Fibroblast of skin of back (primary cell): ENCODE data around the gene MORN3.
"Not testable (repeated sequence)": the region's sequence is repeated elsewhere in the genome, so short reads cannot be mapped to it uniquely, and the experiment has no call there.

Experiments used
- DNase-seq: peaks from one replicate; pipeline ENCODE4 v3.0.0-alpha.2; 2013

Gene MORN3

DNA sequence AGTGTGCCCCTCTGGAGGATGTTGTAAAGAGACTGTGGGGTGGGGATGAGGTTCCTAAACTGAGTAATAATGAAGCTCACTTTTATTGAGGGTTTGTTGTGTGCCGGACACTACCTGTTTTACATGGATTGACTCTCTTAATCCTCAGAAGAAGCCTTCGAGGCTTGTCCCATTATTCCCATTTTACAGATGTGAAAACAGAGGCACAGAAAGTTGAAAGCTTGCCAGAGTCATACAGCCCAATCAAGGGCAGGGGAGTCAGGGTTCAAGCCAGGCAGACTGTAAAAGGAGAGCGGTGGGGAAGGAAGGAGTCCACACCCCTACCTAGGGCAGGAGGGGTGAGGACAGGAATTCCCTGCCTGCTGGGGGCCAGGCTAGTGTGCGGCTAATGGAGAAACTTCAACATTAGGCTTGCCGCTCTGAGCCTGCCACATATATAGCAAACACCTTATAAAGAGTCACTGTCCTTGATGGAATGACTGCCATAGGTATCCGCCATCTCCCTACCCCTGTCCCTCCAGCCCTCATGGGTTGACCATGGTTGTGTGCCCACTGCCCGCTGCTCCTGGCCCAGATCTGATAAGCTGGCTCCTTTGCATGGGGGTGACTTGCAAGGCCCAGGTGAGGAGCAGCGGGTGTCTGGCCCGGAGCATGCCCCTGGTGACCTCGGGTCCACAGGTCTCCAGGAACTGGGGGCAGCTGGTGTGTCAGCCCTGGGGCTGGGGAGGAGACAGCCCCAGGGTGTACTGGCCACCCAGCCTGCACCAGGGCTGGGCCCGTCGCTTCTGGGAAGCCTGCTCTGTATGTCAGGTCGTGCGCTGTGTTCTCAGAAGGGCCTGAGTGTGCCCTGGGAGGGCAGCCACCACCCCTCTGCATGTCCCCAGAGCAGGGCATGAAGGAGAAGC lies 30.9 kb downstream of the MORN3 start:
- no peak for DNase-seq

DNA sequence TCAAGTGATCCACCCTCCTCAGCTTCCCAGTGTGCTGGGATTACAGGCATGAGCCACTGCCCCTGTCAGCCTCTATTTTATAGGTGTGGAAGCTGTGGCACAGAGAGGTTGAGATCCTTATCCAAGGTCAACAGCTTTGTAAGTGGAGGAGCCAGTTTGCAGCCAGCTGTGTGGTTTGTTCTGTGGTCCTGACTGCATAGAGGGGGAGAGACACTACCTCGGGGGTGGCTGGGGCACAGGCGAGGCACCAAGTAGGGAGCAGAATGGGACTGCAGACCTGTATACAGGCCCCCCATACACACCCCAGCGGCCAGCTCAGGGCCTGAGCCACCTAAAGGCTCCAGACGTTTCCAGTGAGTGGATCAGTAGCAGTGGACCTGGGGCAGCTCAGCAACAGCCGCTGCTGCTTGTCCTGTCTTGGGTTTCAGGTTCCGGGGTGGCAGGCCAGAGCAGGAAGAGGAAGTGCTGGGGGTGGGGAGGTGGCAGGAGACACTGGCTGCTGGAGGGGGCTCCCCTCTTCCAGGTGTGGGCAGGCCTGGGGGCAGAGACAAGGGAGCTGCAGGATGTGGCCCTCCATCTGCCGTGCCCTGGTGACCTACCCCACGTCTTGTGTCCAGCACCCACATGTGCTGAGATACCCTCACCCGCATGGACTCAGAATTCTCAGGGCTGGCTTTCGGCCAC lies 32.1 kb downstream of the MORN3 start:
- no peak for DNase-seq

DNA sequence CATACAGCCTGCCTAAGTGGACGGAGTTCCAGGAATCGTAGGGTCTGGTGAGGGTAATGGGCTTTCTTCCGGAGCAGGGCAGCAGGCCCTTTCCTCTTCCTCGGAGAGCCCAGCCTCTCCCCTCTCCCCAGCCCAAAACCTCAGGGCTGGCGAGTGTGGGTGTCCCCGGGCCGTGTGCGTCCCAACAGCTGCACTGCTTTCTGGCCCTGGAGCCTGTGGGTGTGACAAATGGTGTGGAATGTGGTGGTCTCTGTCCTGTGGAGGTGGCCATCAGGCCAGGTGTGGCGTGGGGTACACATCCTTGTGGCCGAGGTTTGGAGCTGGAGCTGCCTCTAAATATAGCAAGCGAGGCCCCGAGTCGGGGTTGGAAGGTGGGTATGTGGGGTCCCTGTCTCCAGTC lies 34.6 kb downstream of the MORN3 start:
- DNase-seq, result no peak

DNA sequence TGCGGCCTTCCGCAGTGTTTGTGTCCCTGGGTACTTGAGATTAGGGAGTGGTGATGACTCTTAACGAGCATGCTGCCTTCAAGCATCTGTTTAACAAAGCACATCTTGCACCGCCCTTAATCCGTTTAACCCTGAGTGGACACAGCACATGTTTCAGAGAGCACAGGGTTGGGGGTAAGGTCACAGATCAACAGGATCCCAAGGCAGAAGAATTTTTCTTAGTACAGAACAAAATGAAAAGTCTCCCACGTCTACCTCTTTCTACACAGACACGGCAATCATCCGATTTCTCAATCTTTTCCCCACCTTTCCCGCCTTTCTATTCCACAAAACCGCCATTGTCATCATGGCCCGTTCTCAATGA lies 35.6 kb downstream of the MORN3 start:
- not testable (repeated sequence) for DNase-seq

DNA sequence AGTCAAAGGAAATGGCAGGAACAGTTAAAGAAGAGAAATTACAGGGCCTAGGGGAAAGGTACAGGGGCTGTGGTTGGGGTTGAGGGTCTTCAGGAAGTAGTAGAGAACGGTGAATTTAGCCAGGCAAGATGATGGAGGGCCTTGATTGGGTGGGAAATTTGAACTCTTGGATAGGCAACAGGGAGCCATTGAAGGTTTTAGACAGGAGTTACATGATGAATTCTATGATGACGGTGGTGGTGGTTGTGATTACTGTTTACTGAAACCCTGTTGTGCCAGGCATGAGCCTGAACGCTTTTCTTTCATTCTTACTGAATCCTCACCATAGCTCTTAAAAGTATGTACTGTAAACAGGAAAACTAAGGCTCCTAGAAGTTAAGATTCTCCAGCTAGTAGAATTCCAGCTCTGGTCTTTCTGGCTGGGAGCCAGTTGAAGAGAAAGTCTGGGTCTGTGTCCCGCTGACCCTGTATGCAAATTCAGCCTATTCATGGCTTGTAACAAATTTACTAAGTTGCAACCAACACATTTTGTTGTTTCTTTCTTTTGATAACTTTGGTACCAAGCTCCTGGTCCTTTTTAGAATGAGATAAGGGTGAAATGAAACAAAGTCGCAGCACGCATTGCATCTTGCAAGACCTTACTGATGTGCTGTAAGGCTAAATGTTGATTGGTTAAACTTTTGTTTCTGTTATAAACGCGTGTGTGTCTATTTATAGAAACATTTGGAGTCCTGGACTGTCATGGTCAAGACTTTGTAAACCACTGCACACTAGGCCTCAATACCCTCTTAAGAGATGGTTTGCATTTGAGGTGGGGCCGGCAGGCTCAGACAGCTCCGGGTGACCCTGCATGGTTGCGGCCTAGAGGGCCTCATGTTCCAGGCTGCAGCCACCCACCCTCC lies 37.1 kb downstream of the MORN3 start:
- DNase-seq, result no peak

DNA sequence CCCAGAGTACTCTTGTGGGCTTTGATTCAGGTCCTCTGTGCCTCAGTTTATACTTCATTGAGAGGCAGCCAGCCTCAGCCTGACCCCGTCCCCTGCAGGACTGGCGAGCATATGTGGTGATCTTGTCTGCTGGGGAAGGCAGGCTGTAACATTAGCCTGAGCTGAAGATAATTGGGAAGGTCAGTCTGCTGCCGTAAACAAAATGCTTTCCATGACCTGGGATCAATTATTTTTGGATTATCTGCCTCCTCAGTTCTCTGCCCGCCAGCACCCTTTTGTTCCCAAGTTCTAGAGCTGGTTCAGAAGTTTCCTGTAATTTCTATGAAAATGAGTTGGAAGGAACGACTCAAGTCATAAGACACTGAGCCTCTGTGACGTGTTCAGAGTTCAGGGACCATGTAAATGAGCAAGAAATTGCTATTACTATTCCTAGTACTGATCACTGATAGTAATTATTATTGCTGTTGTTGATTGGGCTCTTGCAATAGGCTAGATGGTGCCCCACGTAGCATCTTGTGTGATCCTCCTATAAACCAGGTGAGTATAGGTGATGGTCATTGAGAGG lies 38.6 kb downstream of the MORN3 start:
- DNase-seq, result no peak

DNA sequence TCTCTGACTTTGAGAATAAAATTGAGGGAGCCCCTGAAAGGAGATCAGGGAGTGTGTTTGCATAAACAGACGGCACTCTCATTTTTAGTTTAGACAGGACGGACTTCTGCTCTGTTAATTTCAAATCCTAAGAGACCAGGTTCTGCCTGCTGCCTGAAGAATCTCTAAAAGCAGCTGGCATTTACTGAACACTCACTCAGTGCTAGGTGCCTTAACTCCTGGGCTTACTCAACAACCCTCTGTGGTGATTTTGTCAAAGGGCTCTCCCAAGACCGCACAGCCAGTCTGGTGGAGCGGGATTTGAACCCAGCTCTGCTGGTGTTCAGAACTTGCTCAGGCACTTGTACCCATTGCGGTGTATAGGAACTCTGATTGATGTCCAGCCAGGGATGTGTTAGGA lies 40.9 kb downstream of the MORN3 start:
- DNase-seq, result no peak

DNA sequence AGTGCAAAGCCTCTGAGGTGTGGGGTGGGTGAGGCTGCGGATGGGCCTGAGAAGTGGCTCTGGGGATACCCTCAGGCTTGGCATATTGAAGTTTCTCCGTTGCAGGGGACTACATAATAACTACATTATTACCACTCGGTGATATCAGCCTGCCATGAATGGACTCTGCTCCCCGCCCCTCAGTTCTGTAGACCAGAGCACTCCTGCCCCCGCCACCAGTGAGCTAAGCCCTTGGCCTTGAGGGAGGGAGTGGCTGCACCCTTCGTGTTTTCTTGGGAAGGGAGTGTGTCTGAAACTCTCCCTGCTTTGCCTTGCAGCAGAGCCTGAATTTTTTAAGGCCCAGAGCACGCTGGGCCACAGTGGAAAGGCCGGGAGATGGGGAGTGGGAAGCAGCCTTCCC lies 41.4 kb downstream of the MORN3 start:
- peak; percentile 13 for DNase-seq

DNA sequence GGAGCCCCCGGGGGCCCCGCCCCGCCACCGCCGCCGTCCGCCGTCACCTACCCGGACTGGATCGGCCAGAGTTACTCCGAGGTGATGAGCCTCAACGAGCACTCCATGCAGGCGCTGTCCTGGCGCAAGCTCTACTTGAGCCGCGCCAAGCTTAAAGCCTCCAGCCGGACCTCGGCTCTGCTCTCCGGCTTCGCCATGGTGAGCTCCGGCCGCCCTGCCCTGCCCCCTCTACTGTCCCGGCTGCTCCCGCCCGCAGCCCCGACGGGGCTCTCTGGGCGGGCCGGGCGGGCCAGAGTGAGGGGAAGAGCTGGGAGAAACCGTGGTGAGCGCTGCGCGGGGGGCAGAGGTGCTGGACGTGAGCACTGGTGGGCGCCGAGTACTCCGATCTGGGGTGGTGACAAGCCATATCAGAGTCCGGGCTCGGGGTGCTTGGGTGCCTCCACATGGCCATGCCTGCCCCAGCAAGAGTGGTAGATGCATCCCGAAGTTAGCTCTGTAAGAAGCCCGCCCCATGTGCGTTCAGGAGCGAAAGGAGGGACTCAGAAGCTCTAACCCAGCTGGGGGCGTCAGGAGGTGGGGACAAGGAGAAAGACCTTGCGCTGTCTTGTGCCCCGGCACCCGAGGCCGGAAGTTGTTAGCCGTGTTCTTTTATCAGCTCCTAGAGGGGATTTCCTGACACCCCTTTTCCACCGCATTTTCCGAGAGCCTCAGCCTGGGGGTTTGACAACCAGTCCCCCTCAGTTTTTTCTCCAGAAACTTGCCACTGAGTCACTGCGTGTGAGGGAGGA lies 42.4 kb downstream of the MORN3 start:
- DNase-seq, result peak; percentile 71

DNA sequence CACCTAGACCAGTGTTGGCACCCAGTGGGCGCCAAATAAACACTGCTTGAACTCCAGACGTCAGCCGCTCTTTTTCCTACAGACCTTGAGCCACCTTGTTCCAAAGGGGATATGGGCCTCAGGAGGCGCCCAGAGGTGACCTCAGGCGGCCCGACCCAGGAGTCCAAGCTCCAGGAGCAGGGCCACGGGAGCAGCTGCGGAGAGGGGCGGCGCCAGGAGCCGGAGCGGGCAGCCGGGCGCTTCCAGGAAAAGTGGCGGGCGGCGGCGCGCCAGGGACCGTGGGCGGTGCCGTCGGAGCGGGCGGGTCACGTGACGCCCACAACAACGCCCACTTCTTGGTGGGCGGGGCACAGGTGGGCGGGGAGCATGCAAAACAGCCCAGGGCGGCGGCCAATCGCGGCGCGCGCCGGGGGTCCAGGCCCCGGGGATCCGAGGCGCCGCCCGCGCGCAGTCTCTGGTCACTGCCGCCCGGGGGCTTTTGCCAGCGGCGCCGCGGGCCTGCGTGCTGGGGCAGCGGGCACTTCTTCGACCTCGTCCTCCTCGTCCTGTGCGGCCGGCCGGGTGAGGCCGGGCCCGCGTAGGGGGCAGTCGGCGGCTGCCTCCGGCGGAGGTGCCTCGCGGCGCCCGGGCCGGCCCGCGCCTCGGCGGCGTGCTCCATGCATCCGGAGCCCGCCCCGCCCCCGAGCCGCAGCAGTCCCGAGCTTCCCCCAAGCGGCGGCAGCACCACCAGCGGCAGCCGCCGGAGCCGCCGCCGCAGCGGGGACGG lies 43.2 kb downstream of the MORN3 start, which contains the start of gene ORAI1:
Gene ORAI1, plus strand, starts transcription at position 444 of the 766 bp plus-strand sequence.
- peak; percentile 94 for DNase-seq

DNA sequence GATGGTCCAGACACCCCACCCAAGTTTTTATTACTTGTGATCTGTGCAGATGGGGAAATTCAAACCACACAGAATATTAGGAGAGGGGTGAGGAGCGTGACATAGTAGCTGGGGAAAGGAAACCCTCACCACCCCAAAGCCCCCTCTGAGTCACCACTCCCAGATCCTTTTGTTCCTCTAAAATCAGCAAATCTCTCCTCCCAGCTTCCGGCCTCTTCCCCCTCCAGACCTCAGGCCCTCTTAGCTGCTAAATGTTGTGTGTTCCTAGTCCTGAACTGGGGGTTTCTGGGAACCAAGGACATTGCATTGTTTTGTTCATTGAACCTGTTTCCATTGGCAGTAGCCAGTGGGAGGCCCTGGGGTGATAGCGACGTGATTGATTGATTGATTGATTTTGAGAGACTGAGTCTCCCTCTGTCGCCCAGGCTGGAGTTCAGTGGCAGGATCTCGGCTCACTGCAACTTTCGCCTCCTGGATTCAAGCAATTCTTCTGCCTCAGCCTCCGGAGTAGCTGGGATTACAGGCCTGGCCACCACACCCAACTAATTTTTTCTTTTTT lies 49.0 kb downstream of the MORN3 start:
- DNase-seq, result no peak

DNA sequence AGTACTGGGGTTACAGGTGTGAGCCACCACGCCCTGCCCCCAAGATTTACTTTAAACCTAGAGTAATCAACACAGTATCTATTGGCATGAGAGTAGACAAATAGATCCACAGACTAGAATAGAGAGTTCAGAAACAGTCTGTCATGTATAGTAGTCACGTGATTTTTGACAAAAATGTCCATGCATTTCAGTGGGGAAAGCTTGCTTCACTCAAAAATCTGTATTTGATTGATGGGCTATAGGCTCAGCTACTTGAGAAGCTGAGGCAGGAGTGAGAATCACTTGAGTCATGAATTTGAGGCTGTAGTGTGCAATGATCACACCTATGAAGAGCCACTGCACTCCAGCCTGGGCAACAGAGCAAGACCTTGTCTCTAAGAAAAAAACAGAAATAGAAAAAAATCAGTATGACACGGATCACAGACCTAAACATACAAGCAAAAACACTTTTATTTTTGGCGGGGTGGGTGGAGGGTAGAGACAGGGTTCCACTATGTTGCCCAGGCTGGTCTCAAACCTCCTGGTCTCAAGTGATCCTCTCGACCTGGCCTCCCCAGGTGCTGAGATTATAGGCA lies 50.7 kb downstream of the MORN3 start:
- no peak for DNase-seq

DNA sequence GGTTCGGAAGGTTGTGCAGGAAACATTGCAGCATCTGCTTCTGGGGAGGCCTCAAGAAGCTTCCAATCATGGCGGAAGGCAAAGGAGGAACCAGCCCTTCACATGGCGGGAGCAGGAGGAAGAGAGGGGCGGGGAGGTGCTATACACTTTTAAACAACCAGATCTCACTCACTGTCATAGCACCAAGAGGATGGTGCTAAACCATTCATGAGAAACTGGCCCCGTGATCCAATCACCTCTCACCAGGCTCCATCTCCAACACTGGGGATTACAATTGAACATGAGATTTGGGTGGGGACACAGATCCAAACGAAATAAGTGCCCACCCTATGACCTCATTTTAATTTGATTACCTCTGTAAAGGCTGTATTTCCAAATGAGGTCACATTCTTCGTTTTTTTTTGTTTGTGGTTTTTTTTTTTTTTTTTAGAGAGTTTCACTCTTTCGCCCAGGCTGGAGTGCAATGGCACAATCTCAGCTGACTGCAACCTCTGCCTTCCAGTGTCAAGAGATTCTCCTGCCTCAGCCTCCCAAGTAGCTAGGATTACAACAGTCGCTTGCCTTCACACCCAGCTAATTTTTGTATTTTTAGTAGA lies 54.5 kb downstream of the MORN3 start:
- DNase-seq, result no peak

DNA sequence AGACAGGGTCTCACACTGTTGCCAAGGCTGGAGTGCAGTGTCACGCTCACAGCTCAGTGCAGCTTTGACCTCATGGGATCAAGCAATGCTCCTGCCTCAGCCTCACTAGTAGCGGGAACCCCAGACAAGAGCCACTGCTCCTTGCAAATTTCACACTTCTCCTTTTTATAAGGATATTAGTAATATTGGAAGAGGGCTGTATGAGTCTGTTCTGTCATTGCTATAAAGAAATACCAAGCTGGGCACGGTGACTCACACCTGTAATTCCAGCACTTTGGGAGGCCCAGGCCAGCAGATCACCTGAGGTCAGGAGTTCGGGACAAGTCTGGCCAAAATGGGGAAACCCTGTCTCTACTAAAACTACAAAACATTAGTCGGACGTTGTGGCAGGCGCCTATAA lies 56.0 kb downstream of the MORN3 start:
- DNase-seq, result no peak

DNA sequence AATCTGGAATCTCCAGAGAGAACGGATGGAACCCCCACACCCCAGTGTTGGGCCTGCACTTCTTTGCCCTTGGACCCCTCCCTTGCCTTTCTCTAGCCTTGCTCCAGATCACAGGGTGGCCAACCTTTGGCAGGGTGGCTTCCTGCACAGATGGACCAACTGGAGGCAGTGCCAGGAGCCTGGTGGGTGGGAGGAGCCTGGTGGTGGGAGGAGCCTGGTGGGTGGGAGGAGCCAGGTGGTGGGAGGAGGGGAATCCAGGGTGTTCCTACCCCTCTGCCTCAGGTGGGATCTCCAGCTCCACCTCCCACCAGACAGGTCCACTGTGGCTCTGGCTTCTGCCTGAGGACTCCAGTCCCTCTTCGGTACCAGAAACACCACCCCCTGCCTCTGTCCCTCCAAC lies 58.1 kb downstream of the MORN3 start:
- no peak for DNase-seq

DNA sequence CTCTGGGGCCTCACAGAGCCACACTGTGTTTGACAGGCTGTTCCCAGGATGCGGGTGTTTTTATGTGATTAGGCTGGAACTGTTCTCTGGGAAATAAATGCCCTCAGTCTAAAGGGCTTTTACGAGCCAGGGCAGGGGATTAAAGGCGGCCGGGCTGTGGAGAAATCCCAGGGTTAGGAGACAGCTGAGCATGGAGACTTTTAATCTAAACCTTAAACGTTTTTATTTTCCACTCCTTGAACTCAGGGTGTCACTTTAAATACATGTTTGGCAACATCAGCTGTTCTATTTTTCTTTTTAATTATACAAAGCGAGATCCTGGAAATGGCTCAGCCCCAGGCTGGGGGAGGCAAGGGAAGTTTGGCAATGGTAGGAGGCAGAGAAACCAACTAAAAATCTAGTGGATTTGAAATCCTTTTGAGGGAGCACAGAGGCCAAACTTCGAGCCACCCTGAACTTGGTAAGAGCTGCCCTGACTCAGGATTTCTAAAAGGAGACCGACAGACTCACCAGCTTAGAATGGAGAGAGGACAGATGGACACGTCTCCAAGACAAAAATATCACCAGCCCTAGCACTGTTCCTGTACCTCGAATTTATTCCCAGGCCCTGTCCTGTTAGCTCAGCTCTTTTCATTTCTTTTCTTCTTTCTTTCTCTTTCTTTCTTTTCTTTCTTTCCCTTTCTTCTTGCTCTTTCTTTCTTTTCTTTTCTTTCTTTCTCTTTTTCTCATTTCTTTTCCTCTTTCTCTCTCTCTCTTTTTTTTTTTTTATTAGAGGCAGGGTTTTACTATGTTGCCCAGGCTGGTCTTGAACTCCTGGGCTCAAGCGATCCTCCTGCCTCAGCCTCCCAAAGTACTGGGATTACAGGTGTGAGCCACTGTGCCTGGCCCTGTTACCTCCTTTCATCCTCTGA lies 59.0 kb downstream of the MORN3 start:
- no peak for DNase-seq

DNA sequence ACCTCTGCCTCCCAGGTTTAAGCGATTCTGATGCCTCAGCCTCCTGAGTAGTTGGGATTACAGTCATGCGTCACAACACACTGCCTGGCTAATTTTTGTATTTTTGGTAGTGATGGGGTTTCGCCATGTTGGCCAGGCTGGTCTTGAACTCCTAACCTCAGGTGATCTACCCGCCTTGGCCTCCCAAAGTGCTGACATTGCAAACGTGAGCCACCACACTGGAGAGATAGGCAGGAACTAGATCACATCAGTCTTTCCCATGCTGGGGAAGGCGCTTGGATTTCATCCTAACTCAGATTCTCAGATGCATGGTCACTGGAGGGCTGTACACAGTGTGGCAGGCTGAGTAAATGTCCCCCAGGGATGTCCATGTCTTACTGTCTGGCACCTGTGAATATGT lies 61.2 kb downstream of the MORN3 start:
- DNase-seq, result no peak

DNA sequence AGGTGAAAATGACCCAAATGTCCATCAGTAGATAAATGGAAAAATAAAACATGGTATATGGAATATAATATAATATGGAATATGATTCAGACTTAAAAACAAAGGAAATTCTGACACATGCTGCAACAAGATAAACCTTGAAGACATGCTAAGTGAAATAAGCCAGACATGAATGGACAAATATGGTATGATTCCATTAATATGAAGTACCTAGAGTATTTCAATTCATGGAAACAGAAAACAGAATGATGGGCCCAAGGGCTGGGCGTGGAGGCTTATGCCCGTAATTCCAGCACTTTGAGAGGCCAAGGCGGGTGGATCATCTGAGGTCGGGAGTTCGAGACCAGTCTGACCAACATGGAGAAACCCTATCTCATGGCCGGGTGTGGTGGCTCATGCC lies 65.9 kb downstream of the MORN3 start:
- DNase-seq, result no peak

DNA sequence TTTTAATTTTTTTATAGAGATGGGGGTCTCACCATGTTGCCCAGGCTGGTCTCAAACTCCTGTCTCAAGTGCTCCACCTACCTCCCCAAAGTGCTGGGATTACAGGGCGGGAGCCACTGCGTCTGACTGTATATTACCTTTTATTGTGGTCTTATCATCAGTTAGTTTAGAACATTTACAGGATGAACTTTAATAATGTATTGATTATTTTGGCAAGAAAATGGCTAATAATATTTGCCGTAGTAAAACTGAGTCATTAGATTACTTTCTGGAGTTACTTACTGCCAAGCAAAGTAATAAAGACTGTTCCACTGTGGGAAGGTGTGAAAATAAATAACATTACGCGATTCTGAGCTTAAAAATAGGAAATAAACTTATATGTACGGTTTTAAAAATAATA lies 66.7 kb downstream of the MORN3 start:
- DNase-seq, result no peak
